GM21737 (cell line): ENCODE results near the gene CIDEA.
"Not testable (repeated sequence)": the region's sequence is repeated elsewhere in the genome, so short reads cannot be mapped to it uniquely, and the experiment has no call there.

Source experiments
- ATAC-seq: cut with Tn5 transposase; IDR thresholded peaks from one replicate; pipeline ENCODE4 v1.9.1; 2021; ENCODE audit warnings: mild to moderate bottlenecking, moderate library complexity; ENCODE audit not compliant: unreplicated experiment

The CIDEA gene

DNA sequence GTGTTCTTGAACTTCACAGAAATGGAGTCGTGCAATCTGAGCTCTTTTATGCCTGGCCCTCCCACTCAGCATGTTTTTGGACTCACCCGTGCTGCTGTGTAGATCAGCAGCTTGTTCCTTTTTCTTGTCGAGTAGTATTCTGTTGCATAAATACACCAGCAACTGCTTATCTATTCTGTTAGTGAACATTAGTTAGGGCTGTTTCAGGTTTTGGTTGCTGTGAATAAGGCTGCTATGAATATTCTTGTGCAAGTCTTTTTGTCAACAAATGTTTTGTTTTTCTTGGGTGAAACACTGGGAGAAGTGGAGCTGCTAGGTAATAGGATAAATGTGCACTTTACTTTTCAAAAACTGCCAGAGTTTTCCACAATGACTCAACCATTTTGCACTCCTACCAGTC is 15.3 kb upstream of the CIDEA start:
- ATAC-seq = no peak

DNA sequence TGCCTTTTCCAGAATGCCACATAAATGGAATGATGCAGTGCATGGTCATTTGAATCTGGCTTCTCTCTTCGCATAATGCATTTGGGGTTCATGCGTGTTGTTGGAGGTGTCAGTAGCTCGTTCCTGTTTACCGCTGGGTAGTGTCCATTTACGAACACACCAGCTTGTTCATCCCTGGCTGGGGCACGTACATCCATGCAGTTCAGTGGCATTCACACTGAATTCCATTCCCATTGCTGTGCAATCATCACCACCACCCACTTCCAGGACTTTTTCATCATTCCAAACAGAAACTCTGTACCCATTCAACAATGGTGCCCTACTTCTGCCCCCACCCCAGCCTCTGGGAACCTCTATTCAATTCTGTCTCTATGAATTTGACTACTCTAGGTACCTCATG is 14.7 kb upstream of the CIDEA start:
- no peak for ATAC-seq

DNA sequence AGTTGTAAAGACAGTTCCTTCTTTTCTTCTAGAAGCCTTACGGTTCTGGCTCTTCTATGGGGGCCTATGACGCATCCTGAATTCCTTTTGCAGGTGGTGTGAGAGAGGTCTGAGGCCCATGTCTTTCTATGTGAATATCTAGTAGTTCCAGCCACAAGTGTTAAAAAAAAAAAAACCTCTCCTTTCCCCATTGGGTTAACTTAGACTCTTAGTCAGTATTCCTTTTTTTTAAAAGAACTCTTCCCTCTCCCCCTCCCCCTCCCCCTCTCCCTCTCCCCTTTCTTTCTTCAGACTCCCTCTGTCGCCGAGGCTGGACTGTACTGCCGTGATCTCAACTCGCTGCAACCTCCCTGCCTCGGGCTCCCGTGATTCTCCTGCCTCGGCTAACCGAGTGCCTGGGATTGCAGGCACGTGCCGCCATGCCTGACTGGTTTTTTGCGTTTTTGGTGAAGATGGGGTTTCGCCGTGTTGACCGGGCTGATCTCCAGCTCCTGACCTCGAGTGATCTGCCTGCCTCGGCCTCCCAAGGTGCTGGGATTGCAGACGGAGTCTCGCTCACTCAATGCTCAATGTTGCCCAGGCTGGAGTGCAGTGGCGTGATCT is 11.4 kb upstream of the CIDEA start:
- ATAC-seq = no peak

DNA sequence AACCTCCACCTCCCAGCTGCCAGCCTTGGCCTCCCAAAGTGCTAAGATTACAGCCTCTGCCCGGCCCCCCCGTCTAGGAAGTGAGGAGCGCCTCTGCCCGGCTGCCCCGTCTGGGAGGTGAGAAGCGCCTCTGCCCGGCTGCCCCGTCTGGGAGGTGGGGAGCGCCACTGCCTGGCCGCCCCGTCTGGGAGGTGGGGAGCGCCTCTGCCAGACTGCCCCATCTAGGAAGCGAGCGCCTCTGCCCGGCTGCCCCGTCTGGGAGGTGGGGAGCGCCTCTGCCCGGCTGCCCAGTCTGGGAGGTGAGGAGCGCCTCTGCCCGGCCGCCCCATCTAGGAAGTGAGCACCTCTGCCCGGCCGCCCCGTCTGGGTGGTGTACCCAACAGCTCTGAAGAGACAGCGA is 10.9 kb upstream of the CIDEA start:
- not testable (repeated sequence) for ATAC-seq

DNA sequence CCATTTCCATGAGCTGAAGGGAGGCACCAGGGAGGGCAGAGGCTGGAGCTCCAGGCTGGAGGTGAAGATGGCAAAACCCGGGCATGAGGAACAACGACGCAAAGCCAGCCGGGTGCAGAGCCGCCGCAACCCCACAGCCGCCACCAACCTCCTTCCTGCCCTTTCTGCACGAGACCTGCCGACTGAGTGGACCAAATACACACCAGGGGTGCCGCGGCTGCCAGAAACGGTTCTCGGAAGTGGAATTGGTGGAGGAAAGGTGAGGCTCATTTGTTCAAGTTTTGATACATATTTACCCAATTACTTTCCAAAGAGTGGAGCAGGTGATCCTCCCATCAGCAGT is 8.4 kb upstream of the CIDEA start:
- no peak for ATAC-seq

DNA sequence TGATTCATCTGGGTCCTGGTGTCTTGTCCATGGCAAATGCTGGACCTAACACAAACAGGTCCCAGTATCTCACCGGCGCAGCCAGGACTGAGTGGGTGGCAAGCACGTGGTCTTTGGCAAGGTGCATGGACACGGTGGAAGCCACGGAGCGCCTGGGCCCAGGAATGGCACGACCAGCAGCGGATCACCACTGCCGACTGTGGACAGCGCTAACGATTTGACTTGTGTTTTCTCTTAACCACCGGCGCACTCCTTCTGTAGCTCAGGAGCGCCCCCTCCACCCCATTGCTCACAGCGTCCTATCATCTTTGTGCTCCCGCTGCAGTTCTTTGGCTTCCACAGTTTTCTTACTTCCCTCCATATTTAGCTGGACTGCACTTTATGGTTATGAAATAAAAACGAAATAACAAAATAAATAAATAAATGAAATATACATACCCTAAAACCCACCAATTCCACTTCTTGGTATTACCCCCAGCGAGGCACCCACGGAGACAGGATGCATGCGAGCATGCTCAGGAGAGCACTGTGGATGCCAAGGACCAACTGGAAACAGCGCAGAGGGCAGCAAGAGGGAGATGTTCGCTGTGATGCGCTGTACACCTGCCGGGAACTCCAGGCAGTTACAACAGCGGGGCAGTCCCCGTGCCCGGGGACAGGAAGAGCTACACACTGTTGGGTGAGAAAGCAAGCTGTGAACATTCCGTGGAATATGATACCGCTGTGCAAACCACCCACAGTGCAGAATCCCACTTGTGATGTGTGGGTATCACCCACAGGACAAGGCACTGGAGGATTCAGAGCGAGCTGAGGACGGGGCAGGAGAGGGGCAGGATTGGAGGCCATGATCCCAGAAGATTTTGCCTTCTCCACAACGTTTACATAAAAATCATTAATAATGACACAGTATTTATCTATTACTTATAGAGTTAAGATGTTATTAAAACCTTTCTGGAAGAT is 7.0 kb upstream of the CIDEA start:
- ATAC-seq = no peak

DNA sequence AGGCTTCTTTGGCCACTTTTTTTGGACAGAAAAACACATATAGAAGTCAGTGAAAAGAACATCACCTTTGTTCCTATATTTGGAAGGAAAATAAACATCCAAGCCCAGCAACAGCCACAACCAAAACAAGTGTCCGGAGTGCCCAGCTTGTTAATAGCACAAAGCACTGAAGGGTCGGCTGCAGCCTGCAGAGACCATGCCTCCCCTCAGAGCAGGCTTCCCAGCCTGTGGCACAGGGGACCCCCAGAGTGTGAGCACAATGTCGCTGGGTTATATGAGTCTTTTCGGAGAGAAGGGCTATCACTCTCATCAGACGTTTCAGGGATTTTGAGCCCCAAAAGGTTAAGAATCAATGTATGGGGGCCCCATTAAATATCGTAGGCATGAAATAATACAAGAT is 6.2 kb upstream of the CIDEA start:
- ATAC-seq = no peak

DNA sequence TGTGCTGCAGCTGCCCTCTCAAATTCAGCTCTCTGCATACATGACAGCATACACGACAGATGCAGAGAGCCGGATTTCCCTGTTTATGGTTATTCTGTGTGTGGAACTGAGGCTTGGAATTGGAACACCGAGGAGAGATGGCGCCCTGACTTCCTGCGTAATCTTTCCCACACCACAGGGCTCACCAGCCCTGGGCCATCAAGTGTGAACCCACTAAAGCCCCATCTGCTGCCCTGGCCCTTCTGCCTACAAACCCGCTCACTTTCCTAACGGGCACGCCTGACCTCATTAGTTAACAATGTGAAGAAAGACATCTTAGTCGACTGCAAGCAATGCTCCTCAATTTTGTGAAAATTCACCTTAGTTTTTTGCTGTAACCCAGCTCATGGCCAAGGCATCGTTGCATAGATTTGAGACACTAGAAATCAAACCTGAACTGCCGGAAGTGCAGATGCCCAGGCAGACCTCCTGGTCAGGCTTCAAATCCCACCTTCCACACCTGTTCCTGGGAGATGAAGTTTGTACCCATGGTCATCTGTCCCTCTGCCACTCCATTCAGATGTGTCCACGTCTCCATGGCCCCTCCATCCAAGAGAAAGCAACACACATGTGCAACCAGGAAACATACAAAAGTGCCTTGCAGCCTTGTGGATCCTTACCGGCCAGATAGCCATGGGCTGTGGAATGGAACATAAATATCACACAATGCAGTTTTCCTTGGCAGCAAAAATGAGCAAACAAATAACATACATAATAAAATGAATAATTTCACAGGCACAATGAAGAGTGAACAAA is 5.0 kb upstream of the CIDEA start:
- no peak for ATAC-seq

DNA sequence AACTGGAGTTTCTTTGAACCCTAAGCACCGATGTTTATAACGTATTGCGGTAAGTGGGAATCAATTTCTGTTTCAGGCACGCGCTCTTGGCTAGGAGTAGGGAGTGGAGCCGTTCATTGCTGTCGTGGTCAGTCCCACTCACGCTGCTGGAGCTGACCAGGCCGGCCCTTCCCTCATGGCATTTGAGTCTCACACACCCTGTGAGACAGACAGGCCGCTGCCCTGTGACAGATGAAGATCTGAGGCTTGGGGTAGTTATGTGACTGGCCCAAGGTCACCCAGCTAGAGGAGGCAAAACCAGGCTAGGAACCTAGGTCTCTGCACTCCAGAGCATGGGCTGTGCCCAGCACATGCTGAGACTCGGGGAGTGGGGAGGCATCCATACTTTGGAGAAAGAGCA is 2.9 kb upstream of the CIDEA start:
- no peak for ATAC-seq

DNA sequence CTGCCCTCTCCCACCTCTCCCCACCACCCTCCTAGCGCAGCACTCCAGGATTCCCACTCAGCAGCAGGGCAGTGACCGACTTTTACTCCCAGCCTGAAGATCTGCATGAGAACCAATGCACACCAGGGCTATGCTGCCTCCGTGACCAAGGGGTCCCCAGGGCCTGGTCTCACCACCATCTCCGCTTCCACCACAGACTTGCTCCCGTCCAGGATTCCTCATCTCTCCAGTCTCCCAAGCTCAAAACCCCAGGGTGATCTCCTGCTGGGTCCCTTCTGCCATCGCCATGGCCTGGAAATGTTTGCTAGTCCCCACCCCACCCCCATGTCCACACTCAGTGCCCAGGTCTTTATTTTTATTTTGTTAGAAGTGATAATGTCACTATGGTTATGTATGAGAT is 2.1 kb upstream of the CIDEA start:
- no peak for ATAC-seq

DNA sequence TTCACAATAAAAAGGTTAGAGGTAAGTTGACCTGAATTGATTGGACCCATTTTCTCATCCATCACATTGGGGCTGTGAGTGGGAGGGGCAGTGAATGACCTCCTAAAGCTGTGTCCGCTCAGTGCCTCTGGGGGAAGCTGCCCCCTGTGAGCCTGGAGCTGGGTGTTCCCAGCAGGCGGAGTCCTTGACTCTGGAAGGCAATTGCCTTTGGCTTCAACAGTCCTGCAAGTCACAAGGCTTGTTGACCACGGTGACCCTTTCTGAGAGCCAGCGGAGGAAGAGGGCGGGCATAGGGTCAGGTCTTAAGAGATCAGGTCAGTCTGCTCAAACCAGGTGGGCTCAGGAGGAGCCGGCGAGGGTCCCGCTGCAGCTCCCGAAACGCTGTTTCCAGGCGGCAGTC is 1.1 kb upstream of the CIDEA start:
- ATAC-seq = no peak

DNA sequence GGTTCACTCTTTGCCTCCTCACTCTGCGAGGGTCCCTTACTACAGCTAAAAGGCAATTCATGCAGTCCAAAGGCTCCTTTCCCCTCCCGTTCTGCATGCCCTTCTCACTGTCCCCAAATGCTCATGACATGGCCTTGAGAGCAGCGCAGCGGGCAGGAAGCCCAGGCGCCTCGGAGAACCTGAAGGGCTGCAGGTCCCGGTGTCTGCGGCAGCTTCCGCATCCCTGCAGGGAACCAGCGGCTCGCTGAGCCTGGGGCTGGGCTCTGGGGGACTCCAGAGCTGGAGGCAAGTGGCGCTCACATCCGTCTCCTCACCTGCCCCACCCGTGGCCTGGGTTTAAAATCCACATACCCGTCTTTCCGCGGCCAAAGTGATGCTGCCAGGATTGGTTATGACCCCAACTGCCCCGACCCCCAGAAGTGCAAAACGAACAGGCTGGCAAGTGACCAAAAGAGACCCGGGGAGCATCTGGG is 462 bp upstream of the CIDEA start:
- ATAC-seq = no peak

DNA sequence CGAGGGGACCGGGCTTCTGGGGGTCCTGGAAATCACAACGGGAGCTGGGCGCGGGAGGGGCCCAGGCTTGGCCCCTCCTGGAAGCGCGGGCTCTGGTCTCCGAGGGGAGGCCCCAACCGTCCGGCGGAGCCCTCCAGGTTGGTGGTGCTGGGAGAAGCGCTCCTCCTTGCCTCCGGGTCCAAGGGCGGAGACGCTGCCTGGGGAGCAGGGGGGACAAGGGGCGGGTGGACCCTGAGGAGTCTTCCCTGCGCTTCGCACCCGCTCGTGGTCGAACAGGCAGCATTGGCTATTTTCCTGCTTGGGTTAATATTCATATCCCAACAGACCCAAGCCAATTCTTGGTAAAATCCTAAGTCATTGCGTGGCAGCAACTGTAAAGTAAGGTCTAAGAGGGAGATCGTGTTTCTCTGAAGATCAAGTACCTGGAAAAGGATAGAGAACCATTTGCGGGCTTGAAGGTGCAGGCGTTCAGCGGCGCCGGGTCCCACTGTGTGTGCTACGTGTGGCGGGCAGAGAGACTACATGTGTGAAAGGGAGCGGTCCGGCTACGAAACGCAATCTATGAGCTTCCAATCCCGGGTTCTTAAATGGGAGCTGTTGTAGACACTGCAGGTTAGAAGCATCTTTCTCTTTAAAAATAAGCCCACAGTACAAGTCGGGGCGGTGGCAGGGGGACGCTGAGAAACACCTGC is 805 bp downstream of the CIDEA start:
- no peak for ATAC-seq

DNA sequence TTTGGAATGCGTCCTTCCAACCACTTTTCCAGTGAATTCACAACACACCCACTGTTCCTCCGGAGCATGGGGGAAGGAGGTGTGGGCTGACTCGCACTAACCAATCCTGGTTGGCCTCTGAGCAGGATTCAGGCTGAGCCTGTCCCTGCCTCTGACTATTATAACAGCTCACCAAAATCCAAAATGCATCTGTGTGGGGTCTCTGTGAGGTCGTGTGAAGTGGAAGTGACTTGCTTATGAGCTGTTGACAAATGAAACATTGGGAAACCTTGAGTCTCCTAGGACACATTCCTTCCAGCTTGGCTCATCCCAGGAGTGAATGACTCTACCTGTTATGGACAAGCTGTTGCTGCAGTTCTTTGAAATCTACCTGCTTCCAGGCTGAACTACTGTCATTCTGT is 1.5 kb downstream of the CIDEA start:
- no peak for ATAC-seq

DNA sequence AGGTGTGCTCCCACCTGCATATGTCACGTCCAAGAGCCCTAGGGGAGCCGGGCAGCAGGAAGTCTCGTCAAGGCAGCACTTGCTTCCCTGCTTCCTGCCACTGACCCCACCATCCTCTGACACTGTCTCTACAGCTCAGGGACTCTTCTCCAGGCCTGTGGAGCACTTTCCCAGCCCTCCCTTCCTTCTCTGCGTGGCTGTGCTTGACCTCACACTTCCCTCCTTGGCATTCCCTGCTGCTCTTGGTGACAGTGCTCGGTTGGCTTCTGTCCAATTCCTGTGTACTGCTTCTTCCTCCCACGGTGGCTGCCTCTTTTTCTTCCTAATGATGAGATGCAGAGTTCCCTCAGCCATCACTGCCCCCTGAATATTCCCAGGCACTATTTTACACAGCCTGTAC is 2.8 kb downstream of the CIDEA start:
- ATAC-seq = no peak

DNA sequence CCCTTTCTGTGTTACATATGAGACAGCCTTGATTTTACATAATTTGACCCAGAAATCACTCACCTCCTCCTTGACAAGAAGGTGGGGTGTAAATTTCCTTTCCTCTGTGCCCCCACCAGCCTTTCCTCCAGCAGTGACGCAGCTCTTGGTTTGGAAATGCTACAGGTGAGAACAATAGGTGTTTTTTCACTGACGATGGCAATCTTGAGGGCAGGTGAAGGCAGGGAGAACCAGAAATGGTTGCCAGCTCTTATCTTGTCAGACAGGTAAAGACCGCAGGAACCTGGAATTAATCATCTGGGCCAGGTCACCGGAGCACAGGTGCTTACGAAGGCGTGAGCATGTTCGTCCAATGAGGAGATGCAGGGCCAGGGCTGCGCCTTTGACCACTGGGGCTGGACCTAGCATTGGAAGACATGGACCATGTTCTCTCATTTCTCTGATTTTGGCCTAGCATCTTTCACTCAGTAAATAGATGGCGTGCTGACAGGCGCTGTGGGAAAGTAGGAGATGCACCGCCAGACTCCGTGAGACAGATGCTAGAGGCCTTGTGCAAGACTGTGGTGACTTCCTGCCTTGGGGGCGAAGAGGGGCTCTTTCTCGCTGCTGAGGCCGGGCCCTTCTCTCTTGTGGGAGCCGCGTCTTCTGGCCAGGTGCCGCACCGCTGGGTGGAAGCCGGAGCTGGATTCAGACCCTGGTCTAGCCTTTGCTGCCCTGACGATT is 4.0 kb downstream of the CIDEA start:
- ATAC-seq = no peak

DNA sequence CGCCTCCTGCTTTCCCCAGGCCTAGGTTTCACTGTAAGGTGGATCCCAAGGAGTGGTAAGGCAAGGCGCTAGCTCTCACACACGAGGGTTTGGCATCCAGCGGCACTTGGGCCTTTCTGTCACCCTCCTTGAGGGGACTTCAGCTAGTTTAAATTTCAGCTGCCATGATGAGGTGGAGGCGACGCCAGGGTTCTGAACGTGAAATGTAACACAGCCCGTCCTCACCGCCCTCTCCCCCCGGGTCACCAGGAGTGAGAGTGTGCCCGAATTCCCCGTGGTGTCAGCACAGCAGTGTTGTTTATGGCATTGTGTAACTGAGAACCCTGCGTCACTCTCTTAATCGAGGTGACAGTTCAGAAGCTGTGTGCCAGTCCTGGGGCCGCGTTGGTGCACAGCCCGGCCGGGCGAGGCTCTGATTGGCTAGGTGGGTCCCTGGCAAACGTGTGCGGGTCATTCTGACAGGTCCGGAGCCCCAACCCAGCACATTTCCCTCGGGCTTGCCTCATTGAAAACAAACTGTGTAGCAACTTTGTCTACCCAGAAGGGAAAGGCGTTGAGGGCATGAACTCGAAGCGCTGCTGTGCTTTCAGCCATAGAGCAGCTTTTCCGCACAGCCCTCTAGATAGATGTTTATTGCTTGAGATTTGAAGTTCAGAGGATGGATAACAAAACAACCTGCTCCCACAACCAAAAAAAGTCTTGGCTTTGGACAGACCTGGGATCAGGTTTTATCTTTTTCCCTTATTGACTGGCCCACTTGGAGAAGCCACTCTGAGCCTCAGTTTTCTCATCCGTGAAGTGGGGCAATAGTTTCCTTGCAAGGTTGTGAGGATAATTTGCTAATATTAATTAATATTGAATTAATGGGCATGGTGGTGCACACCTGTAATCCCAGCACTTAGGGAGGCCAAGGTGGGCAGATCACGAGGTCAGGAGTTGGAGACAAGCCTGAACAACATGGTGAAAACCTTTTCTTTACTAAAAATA is 4.9 kb downstream of the CIDEA start:
- no peak for ATAC-seq

DNA sequence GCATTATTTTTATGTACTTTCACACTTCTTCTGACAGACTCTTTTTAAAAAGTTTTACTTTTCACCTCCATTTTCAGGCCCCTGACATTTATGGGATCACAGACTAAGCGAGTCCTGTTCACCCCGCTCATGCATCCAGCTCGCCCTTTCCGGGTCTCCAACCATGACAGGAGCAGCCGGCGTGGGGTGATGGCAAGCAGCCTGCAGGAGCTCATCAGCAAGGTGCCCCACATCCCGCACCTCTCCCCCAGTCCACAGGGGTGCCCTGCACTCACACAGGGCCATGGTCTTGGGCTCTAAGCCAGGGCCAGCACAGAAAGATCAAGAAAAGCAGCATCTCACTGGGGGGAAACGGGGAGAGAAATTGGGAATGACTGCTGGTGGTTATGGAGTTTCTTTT is 8.6 kb downstream of the CIDEA start:
- ATAC-seq = no peak

DNA sequence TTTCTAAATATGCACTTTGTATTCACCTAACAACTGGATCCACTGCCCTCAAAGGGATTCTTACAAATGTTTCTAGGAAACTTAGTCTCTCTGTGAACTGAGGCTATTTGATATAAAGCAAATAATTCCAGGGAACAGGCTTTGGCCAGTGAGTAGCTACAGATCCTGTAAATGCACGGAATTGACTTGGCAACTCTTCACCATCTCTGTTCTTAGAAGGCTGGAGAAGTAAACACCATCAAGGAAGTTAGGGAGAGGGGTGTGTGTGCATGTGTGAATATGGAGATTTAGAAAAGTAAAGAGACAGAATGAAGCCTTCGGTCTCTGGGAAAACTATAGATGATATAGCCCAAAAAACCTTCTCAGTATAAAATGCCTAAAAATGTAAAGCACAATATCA is 10.7 kb downstream of the CIDEA start:
- no peak for ATAC-seq
